PC-9 (cell line): Measurements from ENCODE around the gene LSS. TPM values are rescaled to one million over a fixed set of nuclear protein-coding genes. Genes with fewer than 3 reads are reported as not detected.
"Not testable (repeated sequence)": the region's sequence is repeated elsewhere in the genome, so short reads cannot be mapped to it uniquely, and the experiment has no call there.

Experiments
- BruUV-seq: library from RNA; stranded (reverse); fragments of 400-500 nt; replicated peaks from 2 replicates; lab custom pipeline; 2021; lab: Mats Ljungman, UMichigan
- CTCF ChIA-PET: fragments of 300-600 bp; sonication (Branson Sonifier 250); formaldehyde crosslinking; loops from one replicate; lab custom pipeline; 2022; ENCODE audit warnings: antibody characterized with exemption; lab: Charles Lee
- POLR2A ChIA-PET: fragments of 300-600 bp; sonication (Branson Sonifier 250); formaldehyde crosslinking; loops from one replicate; lab custom pipeline; 2022; ENCODE audit warnings: antibody characterized with exemption; ENCODE audit not compliant: unreplicated experiment; lab: Charles Lee
- DNase-seq, 2 experiments: peaks; one replicate each; pipeline versions ENCODE4 v3.0.0 to v3.0.0-alpha.2; 2015 to 2022; ENCODE audit warnings: mixed read lengths in 1 of 2
- H2AFZ ChIP-seq: fragments of 200-600 bp; sonication (generic); 2 replicates; pipeline ENCODE4 v1.8.1; 2017; ENCODE audit warnings: antibody characterized with exemption
- H3F3A ChIP-seq: fragments of 200-600 bp; sonication (generic); 2 replicates; pipeline ENCODE4 v1.8.1; 2017; ENCODE audit warnings: antibody characterized with exemption, mild to moderate bottlenecking, low read depth; ENCODE audit not compliant: insufficient read depth
- H3K27ac ChIP-seq: fragments of 200-600 bp; sonication (generic); 2 replicates; pipeline ENCODE4 v1.6.1; 2016; ENCODE audit warnings: mixed run types
- H3K27me3 ChIP-seq: fragments of 200-600 bp; sonication (generic); 2 replicates; pipeline ENCODE4 v1.6.1; 2016; ENCODE audit warnings: low read depth, mixed run types; ENCODE audit not compliant: insufficient read depth
- H3K36me3 ChIP-seq: fragments of 200-600 bp; sonication (generic); 2 replicates; pipeline ENCODE4 v1.6.1; 2016; ENCODE audit warnings: low read depth, mixed run types
- H3K4me1 ChIP-seq: fragments of 200-600 bp; sonication (generic); replicated peaks from 2 replicates; pipeline ENCODE4 v1.6.1; 2016; ENCODE audit warnings: mixed run types; ENCODE audit not compliant: insufficient read depth
- H3K4me2 ChIP-seq: fragments of 200-600 bp; sonication (generic); 2 replicates; pipeline ENCODE4 v1.6.1; 2017; ENCODE audit warnings: mixed run types
- H3K4me3 ChIP-seq: fragments of 200-600 bp; sonication (generic); 2 replicates; pipeline ENCODE4 v1.6.1; 2016; ENCODE audit warnings: mixed run types
- H3K79me2 ChIP-seq: fragments of 200-600 bp; sonication (generic); 2 replicates; pipeline ENCODE4 v1.6.1; 2017; ENCODE audit warnings: low read depth, mixed run types
- H3K9me2 ChIP-seq: fragments of 200-600 bp; sonication (generic); 2 replicates; pipeline ENCODE4 v1.8.1; 2017; ENCODE audit warnings: mild to moderate bottlenecking; ENCODE audit not compliant: insufficient read depth
- H3K9me3 ChIP-seq: fragments of 200-600 bp; sonication (generic); 2 replicates; pipeline ENCODE4 v1.8.1; 2016; ENCODE audit warnings: low read depth; ENCODE audit not compliant: insufficient read depth
- H4K20me1 ChIP-seq: fragments of 200-600 bp; sonication (generic); 2 replicates; pipeline ENCODE4 v1.8.1; 2017; ENCODE audit not compliant: insufficient read depth
- EZH2 ChIP-seq: fragments of 200-600 bp; sonication (generic); IDR thresholded peaks from 2 replicates; pipeline ENCODE4 v1.8.0; 2017; ENCODE audit warnings: antibody characterized with exemption, low read depth
- intact Hi-C: fragments of 100-400 bp; cut with micrococcal nuclease; formaldehyde crosslinking; loops from one replicate; pipeline ENCODE4 v1.10.0; 2022; ENCODE audit not compliant: unreplicated experiment
- total RNA-seq: library from RNA; stranded (reverse); gene quantifications from 2 replicates; pipeline ENCODE4 v1.2.3, GENCODE V29; 2021
- TF ChIP-seq, protein P1 (sequence below): fragments of 200-600 bp; sonication (generic); conservative IDR thresholded peaks from 2 replicates; pipeline ENCODE4 v1.6.1; 2017; ENCODE audit warnings: mixed run types, antibody characterized with exemption, mild to moderate bottlenecking, moderate library complexity

The LSS gene
- total RNA-seq, 1 experiment from 2014 or later, result 92.3 TPM

DNA sequence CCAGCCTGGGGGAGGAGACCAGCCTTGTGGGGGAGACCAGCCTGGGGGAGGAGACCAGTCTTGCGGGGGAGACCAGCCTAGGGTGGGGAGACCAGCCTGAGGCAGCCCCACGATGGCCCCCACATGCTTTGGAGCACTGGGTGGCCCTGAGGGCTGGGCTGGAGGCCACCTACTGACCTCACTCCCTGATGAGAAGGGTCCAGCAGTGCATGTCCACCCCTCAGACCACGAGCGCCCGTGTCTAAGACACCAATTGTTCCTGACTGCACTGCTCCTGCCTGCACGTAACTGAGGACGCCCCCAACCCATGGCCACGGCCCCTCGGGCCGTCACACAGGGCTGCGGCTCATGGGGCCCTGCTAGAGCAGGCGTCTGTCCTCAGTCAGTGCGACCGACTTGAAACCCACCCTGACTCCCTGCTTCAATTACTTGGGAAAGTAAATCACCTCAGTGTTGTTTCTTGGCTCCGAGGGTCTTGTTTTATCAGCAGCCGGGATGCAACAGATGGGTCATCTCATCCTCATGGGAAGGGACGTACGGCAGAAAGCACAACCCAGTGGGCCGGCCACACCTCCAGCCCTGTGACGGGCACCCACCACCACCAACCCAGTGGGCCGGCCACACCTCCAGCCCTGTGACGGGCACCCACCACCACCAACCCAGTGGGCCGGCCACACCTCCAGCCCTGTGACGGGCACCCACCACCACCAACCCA, 44.5 kb downstream of the LSS start, which contains the start of gene SPATC1L:
Gene SPATC1L, minus strand, starts transcription at position 550 of the 715 bp plus-strand sequence. CDS start 1,643 bp downstream, outside the sequence.
- Histone ChIP-seq H3K9me2 (no peaks in the 10 kb centered on the region), H3K79me2 (no peaks in the 10 kb centered on the region), H3K4me3 (peak within 1 kb of the TSS; percentile 73), H3K4me2 (peak within 1 kb of the TSS; percentile 77), H3F3A (peaks cover 11% of the 10 kb centered on the region), H3K36me3 (no peaks in the 10 kb centered on the region), H3K9me3 (no peaks in the 10 kb centered on the region), H3K27me3 (no peaks in the 10 kb centered on the region), H3K4me1 (peaks cover 12% of the 10 kb centered on the region), H2AFZ (peak within 1 kb of the TSS; percentile 98), H3K27ac (no peak within 1 kb of the TSS), H4K20me1 (peaks cover 3% of the 10 kb centered on the region; the same call in 1 of the 2 replicates)
- no TSS peak for BruUV-seq
- no peak for TF ChIP-seq EZH2
- TF ChIP-seq, protein P1, sequence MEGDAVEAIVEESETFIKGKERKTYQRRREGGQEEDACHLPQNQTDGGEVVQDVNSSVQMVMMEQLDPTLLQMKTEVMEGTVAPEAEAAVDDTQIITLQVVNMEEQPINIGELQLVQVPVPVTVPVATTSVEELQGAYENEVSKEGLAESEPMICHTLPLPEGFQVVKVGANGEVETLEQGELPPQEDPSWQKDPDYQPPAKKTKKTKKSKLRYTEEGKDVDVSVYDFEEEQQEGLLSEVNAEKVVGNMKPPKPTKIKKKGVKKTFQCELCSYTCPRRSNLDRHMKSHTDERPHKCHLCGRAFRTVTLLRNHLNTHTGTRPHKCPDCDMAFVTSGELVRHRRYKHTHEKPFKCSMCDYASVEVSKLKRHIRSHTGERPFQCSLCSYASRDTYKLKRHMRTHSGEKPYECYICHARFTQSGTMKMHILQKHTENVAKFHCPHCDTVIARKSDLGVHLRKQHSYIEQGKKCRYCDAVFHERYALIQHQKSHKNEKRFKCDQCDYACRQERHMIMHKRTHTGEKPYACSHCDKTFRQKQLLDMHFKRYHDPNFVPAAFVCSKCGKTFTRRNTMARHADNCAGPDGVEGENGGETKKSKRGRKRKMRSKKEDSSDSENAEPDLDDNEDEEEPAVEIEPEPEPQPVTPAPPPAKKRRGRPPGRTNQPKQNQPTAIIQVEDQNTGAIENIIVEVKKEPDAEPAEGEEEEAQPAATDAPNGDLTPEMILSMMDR, result no peak
- ChIA-PET POLR2A (interaction anchor here (0.7 kb wide), 1 partner anchor 435 kb away, joined by 44 read pairs; no protein-coding TSS in a partner anchor), CTCF (no interaction called here)
- intact Hi-C loops, result no loop called here
- DNase-seq, result peak in 1 of 2 experiments; percentile 40

DNA sequence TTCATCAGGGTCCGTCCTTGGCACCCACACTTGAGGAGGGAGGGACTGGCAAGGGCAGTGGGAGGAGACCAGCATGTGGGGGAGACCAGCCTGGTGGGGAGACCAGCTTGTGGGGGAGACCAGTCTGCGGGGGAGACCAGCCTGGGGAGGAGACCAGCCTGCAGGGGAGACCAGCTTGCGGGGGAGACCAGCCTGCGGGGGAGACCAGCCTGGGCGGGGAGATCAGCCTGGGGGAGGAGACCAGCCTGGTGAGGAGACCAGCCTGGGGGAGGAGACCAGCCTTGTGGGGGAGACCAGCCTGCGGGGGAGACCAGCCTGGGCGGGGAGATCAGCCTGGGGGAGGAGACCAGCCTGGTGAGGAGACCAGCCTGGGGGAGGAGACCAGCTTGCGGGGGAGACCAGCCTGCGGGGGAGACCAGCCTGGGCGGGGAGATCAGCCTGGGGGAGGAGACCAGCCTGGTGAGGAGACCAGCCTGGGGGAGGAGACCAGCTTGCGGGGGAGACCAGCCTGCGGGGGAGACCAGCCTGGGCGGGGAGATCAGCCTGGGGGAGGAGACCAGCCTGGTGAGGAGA, 45.2 kb downstream of the LSS start:
- H3K27ac ChIP-seq, DNase-seq, CTCF ChIA-PET, H3K9me3 ChIP-seq, intact Hi-C loops, H2AFZ ChIP-seq, H4K20me1 ChIP-seq, H3K9me2 ChIP-seq, H3K27me3 ChIP-seq, H3F3A ChIP-seq, H3K36me3 ChIP-seq, H3K4me1 ChIP-seq, BruUV-seq, H3K79me2 ChIP-seq: not testable (repeated sequence)
- POLR2A ChIA-PET, result interaction anchor here (0.7 kb wide), 1 partner anchor 436 kb away, joined by 44 read pairs; no protein-coding TSS in a partner anchor
- Histone ChIP-seq H3K4me3 (peak overlapping the region; percentile 72; the same call in 1 of the 2 replicates), H3K4me2 (peak overlapping the region; percentile 74)

DNA sequence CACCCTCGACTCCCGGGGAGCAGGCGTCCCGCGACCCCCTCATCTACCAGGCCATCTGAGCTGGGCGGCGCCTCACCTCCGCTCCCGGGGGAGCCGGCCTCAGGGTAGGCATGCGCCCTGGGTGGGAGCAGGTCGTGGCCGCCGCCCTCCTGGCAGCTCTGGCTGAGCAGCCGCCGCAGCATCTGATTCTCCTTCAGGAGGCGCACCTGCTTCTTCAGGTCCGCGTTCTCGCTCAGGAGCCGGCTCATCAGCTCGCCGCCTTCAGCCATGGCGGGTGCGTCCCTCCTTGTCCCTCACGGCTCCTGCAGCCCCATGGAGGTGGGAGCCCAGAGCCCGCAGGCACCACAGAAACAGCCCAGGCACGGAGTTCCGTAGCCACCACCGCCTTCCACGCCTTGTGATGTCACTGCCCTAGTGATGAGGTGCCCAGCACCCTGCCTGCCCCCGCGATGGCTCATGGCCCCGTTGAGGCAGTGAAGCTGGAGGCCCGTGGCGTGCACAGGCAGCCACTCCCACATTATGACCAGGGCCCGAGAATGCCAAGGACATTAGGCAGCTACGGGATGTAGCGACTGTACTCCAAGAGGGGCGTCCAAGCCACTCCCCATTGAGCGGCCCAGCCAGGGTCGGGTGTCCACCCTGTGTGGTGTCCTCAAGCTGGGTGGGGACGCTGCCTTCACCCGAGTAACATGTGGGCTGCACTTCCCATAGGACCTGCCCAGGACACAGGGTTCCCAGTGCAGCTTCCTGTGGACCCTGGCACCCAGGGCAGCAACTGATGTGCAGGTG, 45.8 kb downstream of the LSS start:
- Histone ChIP-seq H3K36me3 (no peaks in the 10 kb centered on the region), H3K79me2 (no peaks in the 10 kb centered on the region), H3K9me2 (no peaks in the 10 kb centered on the region), H3F3A (no peaks in the 10 kb centered on the region), H3K27me3 (no peaks in the 10 kb centered on the region), H3K4me3 (no peak overlapping the region), H3K4me1 (no peaks in the 10 kb centered on the region), H3K9me3 (no peaks in the 10 kb centered on the region), H4K20me1 (no peaks in the 10 kb centered on the region), H3K27ac (no peak overlapping the region), H2AFZ (no peak overlapping the region), H3K4me2 (no peak overlapping the region)
- intact Hi-C loops, result no loop called here
- POLR2A ChIA-PET, result no interaction called here
- TF ChIP-seq, protein P1, result no peak
- DNase-seq, result no peak
- BruUV-seq, result no TSS peak
- CTCF ChIA-PET, result no interaction called here
